Activated CD4-positive, alpha-beta memory T cell treated with anti-CD3 and anti-CD28 coated beads for 36 hours (primary cell): ENCODE results near the gene CC2D2B. TPM values are rescaled to one million over a fixed set of nuclear protein-coding genes. Genes with fewer than 3 reads are reported as not detected.
"Not testable (repeated sequence)": the region's sequence is repeated elsewhere in the genome, so short reads cannot be mapped to it uniquely, and the experiment has no call there.

ENCODE experiments used
- CTCF ChIA-PET: fragments of 350-600 bp; sonication (Branson Sonifier 250); formaldehyde crosslinking; loops from one replicate; lab custom pipeline; 2021; ENCODE audit warnings: antibody characterized with exemption, inconsistent platforms; lab: Charles Lee
- POLR2A ChIA-PET: fragments of 350-600 bp; sonication (Branson Sonifier 250); formaldehyde crosslinking; loops from one replicate; lab custom pipeline; 2021; ENCODE audit warnings: antibody characterized with exemption; lab: Charles Lee
- DNase-seq: peaks from one replicate; pipeline ENCODE4 v3.0.0-alpha.2; 2020
- H3K27ac Mint-ChIP-seq: one replicate; pipeline ENCODE4 v1.8.0; 2021; ENCODE audit warnings: mixed read lengths
- H3K27me3 Mint-ChIP-seq: one replicate; pipeline ENCODE4 v1.8.0; 2021; ENCODE audit warnings: mixed read lengths
- H3K36me3 Mint-ChIP-seq: one replicate; pipeline ENCODE4 v1.8.0; 2021; ENCODE audit warnings: mixed read lengths
- H3K4me1 Mint-ChIP-seq: one replicate; pipeline ENCODE4 v1.8.0; 2021; ENCODE audit warnings: low read depth, mixed read lengths
- H3K4me3 Mint-ChIP-seq: one replicate; pipeline ENCODE4 v1.8.0; 2021; ENCODE audit warnings: mild to moderate bottlenecking, mixed read lengths
- H3K9me3 Mint-ChIP-seq: one replicate; pipeline ENCODE4 v1.8.0; 2021; ENCODE audit warnings: mixed read lengths
- intact Hi-C: fragments of 100-400 bp; cut with micrococcal nuclease; formaldehyde crosslinking; loops from one replicate; pipeline ENCODE4 v1.15.1; 2023
- total RNA-seq, 2 experiments: library from RNA; stranded (reverse); gene quantifications; one replicate each; pipeline ENCODE4 v1.2.3, GENCODE V29; 2021

CC2D2B gene
- total RNA-seq, 2 experiments from 2014 or later, result 0.15 TPM; not detected in 1

DNA sequence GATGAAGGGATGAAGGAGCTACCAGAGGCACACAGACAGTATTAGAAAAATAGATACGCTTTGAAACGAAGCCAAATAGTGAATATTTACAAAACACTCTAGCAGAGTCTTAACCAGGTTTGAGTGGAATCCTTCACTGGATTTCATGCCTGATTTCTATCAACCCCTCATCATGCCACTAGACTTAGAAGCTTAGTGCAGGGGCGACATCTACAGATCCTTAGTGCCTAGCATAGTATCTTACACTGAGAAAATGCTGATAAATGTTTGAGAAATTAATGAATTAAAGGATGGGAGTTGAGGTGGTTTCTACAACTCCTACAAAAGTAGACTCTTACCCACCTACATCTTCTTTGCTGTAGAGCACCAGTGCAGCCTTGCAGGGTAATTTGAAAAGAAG lies 80.9 kb downstream of the CC2D2B start:
- H3K27me3 Mint-ChIP-seq, result no peaks in the 10 kb centered on the region
- H3K27ac Mint-ChIP-seq, result no peak overlapping the region
- H3K9me3 Mint-ChIP-seq, result no peaks in the 10 kb centered on the region
- H3K4me3 Mint-ChIP-seq, result no peak overlapping the region
- ChIA-PET POLR2A (no interaction called here), CTCF (interaction anchor here (1.2 kb wide), 1 partner anchor 28 kb away, joined by 3 read pairs; no protein-coding TSS in a partner anchor)
- no peaks in the 10 kb centered on the region for H3K4me1 Mint-ChIP-seq
- no peak for DNase-seq
- no peaks in the 10 kb centered on the region for H3K36me3 Mint-ChIP-seq
- intact Hi-C loops, result no loop called here

GRCh38 chr10:95994376-95994775 lies 86.6 kb downstream of the CC2D2B start:
- H3K27ac Mint-ChIP-seq, H3K36me3 Mint-ChIP-seq, H3K4me1 Mint-ChIP-seq, POLR2A ChIA-PET, CTCF ChIA-PET, H3K4me3 Mint-ChIP-seq, H3K9me3 Mint-ChIP-seq, DNase-seq, H3K27me3 Mint-ChIP-seq, intact Hi-C loops: not testable (repeated sequence)

DNA sequence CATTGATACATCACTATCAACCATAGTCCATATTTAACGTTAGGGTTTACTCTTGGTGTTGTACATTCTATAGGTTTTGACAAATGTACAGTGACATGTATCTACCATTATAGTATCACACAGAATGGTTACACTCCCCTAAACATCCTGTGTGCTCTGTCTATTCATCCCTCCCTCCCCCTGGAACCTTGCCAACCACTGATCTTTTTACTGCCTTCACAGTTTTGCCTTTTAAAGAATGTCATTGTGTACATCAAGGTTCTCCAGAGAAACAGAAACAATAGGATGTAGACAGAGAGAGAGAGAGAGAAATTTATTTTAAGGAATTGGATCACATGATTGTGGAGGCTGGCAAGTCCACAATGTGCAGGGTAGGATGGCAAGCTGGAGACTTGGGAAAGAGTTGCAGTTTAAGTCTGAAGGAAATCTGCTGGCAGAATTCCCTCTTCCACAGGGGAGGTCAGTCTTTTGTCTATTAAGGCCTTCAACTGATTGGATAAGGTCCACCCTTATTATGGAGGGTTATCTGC lies 90.5 kb downstream of the CC2D2B start:
- CTCF ChIA-PET, result no interaction called here
- Mint-ChIP-seq H3K36me3 (no peaks in the 10 kb centered on the region), H3K27ac (no peak overlapping the region), H3K4me3 (no peak overlapping the region), H3K4me1 (no peaks in the 10 kb centered on the region), H3K27me3 (no peaks in the 10 kb centered on the region), H3K9me3 (no peaks in the 10 kb centered on the region)
- POLR2A ChIA-PET, result no interaction called here
- intact Hi-C loops, result no loop called here
- no peak for DNase-seq

DNA sequence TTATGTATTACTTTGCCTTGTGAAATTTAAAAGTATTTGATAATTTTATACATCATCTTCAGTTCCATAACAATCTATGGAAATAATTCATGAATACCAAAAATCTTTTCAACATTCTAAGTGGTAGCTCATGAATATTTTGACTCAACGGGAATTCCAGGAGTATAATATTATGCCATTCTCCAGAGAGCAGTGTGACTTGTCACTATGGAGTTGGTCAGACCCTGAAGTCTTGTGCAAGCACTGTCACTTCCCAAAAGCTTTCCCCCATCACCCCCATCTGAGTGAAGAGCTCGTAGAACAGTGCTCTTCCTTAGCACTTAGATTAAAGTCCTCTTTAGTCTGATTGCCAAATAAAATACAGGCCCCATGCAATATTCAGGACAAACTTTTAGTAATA lies 106.2 kb downstream of the CC2D2B start:
- CTCF ChIA-PET, result interaction anchor here (1.0 kb wide), 1 partner anchor 216 kb away, joined by 5 read pairs; no protein-coding TSS in a partner anchor
- H3K36me3 Mint-ChIP-seq, result no peaks in the 10 kb centered on the region
- intact Hi-C loops, result no loop called here
- H3K27ac Mint-ChIP-seq, result no peak overlapping the region
- H3K9me3 Mint-ChIP-seq, result no peaks in the 10 kb centered on the region
- peaks cover 3% of the 10 kb centered on the region for H3K27me3 Mint-ChIP-seq
- DNase-seq, result no peak
- POLR2A ChIA-PET, result no interaction called here
- no peaks in the 10 kb centered on the region for H3K4me1 Mint-ChIP-seq
- no peak overlapping the region for H3K4me3 Mint-ChIP-seq

DNA sequence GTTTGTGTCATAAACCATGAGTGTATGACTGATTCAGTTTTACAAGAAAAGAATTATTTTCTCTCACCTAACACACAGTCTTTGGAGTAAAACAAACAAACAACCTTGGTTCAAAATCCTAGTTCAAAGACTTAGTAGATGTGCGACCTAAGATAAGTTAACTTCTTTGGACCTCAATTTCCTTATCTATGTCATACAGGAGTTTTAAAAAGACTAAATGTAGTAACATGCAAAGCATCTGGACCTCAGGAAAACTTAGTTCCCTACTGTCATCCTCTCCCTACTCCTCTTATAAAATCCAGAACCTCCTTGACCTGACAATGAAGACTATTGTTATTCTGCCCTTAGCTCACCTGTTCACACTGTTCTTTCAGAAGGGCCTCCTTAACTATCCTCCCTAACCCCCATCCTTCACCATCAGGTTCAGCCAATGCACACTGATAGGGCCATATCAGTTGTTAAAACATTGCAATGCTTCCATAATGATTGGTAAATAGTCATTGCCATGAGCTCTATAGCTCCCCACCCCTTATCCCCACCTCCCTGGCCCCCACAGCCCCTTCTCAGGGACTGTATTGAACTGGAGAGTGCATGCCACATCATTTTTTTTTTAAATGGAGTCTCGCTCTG lies 106.8 kb downstream of the CC2D2B start:
- no peak overlapping the region for H3K27ac Mint-ChIP-seq
- POLR2A ChIA-PET, result no interaction called here
- no peak overlapping the region for H3K4me3 Mint-ChIP-seq
- no peak for DNase-seq
- H3K27me3 Mint-ChIP-seq, result peaks cover 3% of the 10 kb centered on the region
- intact Hi-C loops, result no loop called here
- CTCF ChIA-PET, result interaction anchor here (1.0 to 3.7 kb wide), 2 partner anchors 215 to 325 kb away, joined by 5 to 30 read pairs; no protein-coding TSS in a partner anchor
- H3K9me3 Mint-ChIP-seq, result no peaks in the 10 kb centered on the region
- no peaks in the 10 kb centered on the region for H3K36me3 Mint-ChIP-seq
- no peaks in the 10 kb centered on the region for H3K4me1 Mint-ChIP-seq

- H3K4me1 Mint-ChIP-seq, result no peaks in the 10 kb centered on the region
- no peak overlapping the region for H3K4me3 Mint-ChIP-seq
- H3K27ac Mint-ChIP-seq, result no peak overlapping the region
- H3K36me3 Mint-ChIP-seq, result no peaks in the 10 kb centered on the region
- H3K27me3 Mint-ChIP-seq, result peaks cover 3% of the 10 kb centered on the region
- peak; percentile 10 for DNase-seq
- intact Hi-C loops, result loop anchor here (1.0 to 2.0 kb wide), 3 partner anchors 114 to 324 kb away; partner anchors contain the start of gene ZNF518A
- POLR2A ChIA-PET, result no interaction called here
- CTCF ChIA-PET, result interaction anchor here (0.6 to 3.7 kb wide), 41 partner anchors 9 to 641 kb away, joined by 3 to 30 read pairs (median 4); partner anchors contain the start of genes BLNK, CCNJ, TCTN3 and ZNF518A
- no peaks in the 10 kb centered on the region for H3K9me3 Mint-ChIP-seq
Measured at GRCh38 chr10:96017191-96017687, 109.5 kb downstream of the CC2D2B start.

- DNase-seq, result no peak
- peaks cover 3% of the 10 kb centered on the region for H3K27me3 Mint-ChIP-seq
- no peaks in the 10 kb centered on the region for H3K4me1 Mint-ChIP-seq
- no peak overlapping the region for H3K4me3 Mint-ChIP-seq
- H3K27ac Mint-ChIP-seq, result no peak overlapping the region
- ChIA-PET CTCF (interaction anchor here (1.7 kb wide), 1 partner anchor 12 kb away, joined by 4 read pairs; no protein-coding TSS in a partner anchor), POLR2A (no interaction called here)
- no peaks in the 10 kb centered on the region for H3K36me3 Mint-ChIP-seq
- intact Hi-C loops, result no loop called here
- no peaks in the 10 kb centered on the region for H3K9me3 Mint-ChIP-seq
Measured at GRCh38 chr10:96021332-96021731, 113.6 kb downstream of the CC2D2B start.

- Mint-ChIP-seq H3K36me3 (no peaks in the 10 kb centered on the region), H3K4me3 (no peak overlapping the region), H3K9me3 (no peaks in the 10 kb centered on the region), H3K27ac (no peak overlapping the region), H3K4me1 (no peaks in the 10 kb centered on the region), H3K27me3 (no peaks in the 10 kb centered on the region)
- ChIA-PET POLR2A (no interaction called here), CTCF (no interaction called here)
- DNase-seq, result no peak
- intact Hi-C loops, result no loop called here
Measured at GRCh38 chr10:96022739-96023138, 115.0 kb downstream of the CC2D2B start.

DNA sequence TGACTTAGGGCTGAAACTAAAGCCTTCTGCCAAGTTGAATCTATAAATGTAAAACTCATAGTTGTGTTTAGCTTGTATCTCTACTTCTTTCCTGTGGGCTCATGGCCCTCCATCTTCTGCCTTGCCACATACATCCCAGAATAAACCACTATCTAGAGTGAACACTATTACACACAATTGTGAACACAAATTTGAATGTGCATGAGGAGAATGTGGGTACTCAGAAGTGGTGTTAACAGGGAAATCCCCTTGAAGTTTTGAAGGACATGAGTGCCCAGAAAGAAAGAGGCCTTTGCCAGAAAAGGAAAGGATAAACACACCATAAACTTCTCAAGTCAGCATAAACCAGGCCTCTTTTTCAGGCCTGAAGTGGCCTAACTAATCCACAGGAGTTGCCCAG lies 115.4 kb downstream of the CC2D2B start:
- Mint-ChIP-seq H3K4me1 (no peaks in the 10 kb centered on the region), H3K9me3 (no peaks in the 10 kb centered on the region), H3K36me3 (no peaks in the 10 kb centered on the region), H3K27ac (no peak overlapping the region), H3K4me3 (no peak overlapping the region), H3K27me3 (no peaks in the 10 kb centered on the region)
- DNase-seq, result no peak
- POLR2A ChIA-PET, result no interaction called here
- CTCF ChIA-PET, result no interaction called here
- intact Hi-C loops, result no loop called here

DNA sequence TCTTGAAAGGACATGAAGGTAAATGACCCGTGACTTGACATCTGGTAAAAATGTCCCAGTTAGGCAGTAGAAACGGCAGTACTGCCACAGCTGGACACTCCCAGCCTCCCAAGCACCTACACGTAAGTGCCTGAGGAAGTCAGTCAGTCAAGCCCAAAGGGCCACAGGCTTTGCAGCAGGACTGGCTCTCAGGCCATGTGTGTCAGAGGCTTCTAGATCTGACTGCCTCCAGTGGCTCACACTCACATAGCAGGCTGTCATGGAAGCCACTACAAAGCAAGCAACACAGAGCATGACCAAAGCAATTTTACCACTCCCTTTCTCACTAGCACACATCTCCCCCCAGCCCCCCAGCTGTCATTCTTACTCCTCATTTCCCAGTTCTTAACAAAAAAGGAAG lies 117.8 kb downstream of the CC2D2B start:
- no peak overlapping the region for H3K4me3 Mint-ChIP-seq
- no peak for DNase-seq
- peaks cover 3% of the 10 kb centered on the region for H3K27me3 Mint-ChIP-seq
- intact Hi-C loops, result no loop called here
- no peaks in the 10 kb centered on the region for H3K36me3 Mint-ChIP-seq
- H3K27ac Mint-ChIP-seq, result no peak overlapping the region
- POLR2A ChIA-PET, result no interaction called here
- CTCF ChIA-PET, result interaction anchor here (1.0 kb wide), 1 partner anchor 9 kb away, joined by 3 read pairs; no protein-coding TSS in a partner anchor
- no peaks in the 10 kb centered on the region for H3K9me3 Mint-ChIP-seq
- no peaks in the 10 kb centered on the region for H3K4me1 Mint-ChIP-seq

DNA sequence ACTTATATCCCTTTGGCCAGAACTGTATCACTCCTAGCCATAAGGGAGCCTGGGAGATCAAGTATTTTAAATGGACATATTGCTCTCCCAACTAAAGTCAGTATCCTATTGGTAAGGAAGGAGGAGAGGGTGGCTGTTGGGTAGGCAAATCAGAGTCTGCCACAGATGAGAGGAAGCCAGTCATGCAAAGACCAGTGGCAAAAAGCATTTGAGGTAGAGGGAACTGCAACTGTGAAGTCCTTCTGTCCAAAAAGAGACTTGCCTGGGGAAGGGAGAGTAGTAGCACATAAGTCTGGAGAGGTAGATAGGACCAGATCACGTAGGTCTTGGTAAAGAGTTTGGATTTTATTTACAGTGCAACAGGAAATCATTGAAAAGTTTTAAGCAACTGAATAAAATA lies 126.8 kb downstream of the CC2D2B start:
- no peak overlapping the region for H3K4me3 Mint-ChIP-seq
- H3K27ac Mint-ChIP-seq, result no peak overlapping the region
- ChIA-PET CTCF (interaction anchor here (0.6 kb wide), 1 partner anchor 195 kb away, joined by 5 read pairs; no protein-coding TSS in a partner anchor), POLR2A (no interaction called here)
- intact Hi-C loops, result no loop called here
- peaks cover 7% of the 10 kb centered on the region for H3K27me3 Mint-ChIP-seq
- H3K36me3 Mint-ChIP-seq, result no peaks in the 10 kb centered on the region
- H3K4me1 Mint-ChIP-seq, result no peaks in the 10 kb centered on the region
- H3K9me3 Mint-ChIP-seq, result no peaks in the 10 kb centered on the region
- no peak for DNase-seq

GRCh38 chr10:96038476-96039387 lies 131.0 kb downstream of the CC2D2B start:
- H3K4me1 Mint-ChIP-seq, result peaks cover 7% of the 10 kb centered on the region
- ChIA-PET CTCF (interaction anchor here (1.4 kb wide), 1 partner anchor 22 kb away, joined by 8 read pairs; no protein-coding TSS in a partner anchor), POLR2A (no interaction called here)
- no peak overlapping the region for H3K27ac Mint-ChIP-seq
- no peaks in the 10 kb centered on the region for H3K9me3 Mint-ChIP-seq
- intact Hi-C loops, result no loop called here
- peaks cover 7% of the 10 kb centered on the region for H3K27me3 Mint-ChIP-seq
- no peak for DNase-seq
- no peak overlapping the region for H3K4me3 Mint-ChIP-seq
- H3K36me3 Mint-ChIP-seq, result no peaks in the 10 kb centered on the region
